ENCODE results near the gene ITGA1.

- TF ChIP-seq, protein P1, sequence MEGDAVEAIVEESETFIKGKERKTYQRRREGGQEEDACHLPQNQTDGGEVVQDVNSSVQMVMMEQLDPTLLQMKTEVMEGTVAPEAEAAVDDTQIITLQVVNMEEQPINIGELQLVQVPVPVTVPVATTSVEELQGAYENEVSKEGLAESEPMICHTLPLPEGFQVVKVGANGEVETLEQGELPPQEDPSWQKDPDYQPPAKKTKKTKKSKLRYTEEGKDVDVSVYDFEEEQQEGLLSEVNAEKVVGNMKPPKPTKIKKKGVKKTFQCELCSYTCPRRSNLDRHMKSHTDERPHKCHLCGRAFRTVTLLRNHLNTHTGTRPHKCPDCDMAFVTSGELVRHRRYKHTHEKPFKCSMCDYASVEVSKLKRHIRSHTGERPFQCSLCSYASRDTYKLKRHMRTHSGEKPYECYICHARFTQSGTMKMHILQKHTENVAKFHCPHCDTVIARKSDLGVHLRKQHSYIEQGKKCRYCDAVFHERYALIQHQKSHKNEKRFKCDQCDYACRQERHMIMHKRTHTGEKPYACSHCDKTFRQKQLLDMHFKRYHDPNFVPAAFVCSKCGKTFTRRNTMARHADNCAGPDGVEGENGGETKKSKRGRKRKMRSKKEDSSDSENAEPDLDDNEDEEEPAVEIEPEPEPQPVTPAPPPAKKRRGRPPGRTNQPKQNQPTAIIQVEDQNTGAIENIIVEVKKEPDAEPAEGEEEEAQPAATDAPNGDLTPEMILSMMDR (IDR thresholded peaks at IDR 0.05), result no peak
- no peak for TF ChIP-seq POLR2A (IDR thresholded peaks at IDR 0.05)
Observed at GRCh38 chr5:52895572-52896413, 108.1 kb downstream of the ITGA1 start.

Data from lower leg skin (tissue), 3 donors.